Suppressor macrophage treated with lipopolysaccharide for 1 hour (primary cell): Measurements from ENCODE around the gene MACROH2A1.

Experiments used
- DNase-seq, 3 donors: peaks; one replicate each; pipeline ENCODE4 v3.0.0-alpha.2; 2020 to 2022

The MACROH2A1 gene

GRCh38 chr5:135435467-135436330, 36.7 kb upstream of the MACROH2A1 start:
- no peak for DNase-seq

- no peak for DNase-seq
Observed at GRCh38 chr5:135434591-135435466, 35.8 kb upstream of the MACROH2A1 start.

GRCh38 chr5:135433681-135434426, 34.8 kb upstream of the MACROH2A1 start:
- peak; percentile 70 to 83 (median 74) for DNase-seq

GRCh38 chr5:135432113-135432512, 33.1 kb upstream of the MACROH2A1 start:
- no peak for DNase-seq

GRCh38 chr5:135430135-135430437, 31.1 kb upstream of the MACROH2A1 start:
- no peak for DNase-seq

GRCh38 chr5:135429301-135430134, 30.5 kb upstream of the MACROH2A1 start:
- peak in 1 of 3 donors; percentile 38 for DNase-seq

GRCh38 chr5:135428586-135428985, 29.6 kb upstream of the MACROH2A1 start:
- no peak for DNase-seq

GRCh38 chr5:135426102-135427082, 27.4 kb upstream of the MACROH2A1 start:
- DNase-seq, result peak; percentile 66 to 69 (median 69)

- no peak for DNase-seq
Observed at GRCh38 chr5:135425641-135426040, 26.6 kb upstream of the MACROH2A1 start.

- no peak for DNase-seq
Observed at GRCh38 chr5:135423846-135424168, 24.8 kb upstream of the MACROH2A1 start.

- peak; percentile 66 to 81 (median 81) for DNase-seq
Observed at GRCh38 chr5:135423146-135423845, 24.3 kb upstream of the MACROH2A1 start.

GRCh38 chr5:135422419-135422818, 23.4 kb upstream of the MACROH2A1 start:
- no peak for DNase-seq

- DNase-seq, result peak in 2 of 3 donors; percentile 41 to 44
Observed at GRCh38 chr5:135417083-135417482, 18.1 kb upstream of the MACROH2A1 start.

- no peak for DNase-seq
Observed at GRCh38 chr5:135405082-135405481, 6.1 kb upstream of the MACROH2A1 start.

GRCh38 chr5:135402031-135402430, 3.0 kb upstream of the MACROH2A1 start:
- DNase-seq, result peak in 2 of 3 donors; percentile 62 to 63

GRCh38 chr5:135400866-135401265, 1.8 kb upstream of the MACROH2A1 start:
- DNase-seq, result no peak

GRCh38 chr5:135399794-135400542, 937 bp upstream of the MACROH2A1 start:
- DNase-seq, result peak in 2 of 3 donors; percentile 24 to 28

GRCh38 chr5:135398160-135398854, 724 bp downstream of the MACROH2A1 start:
- DNase-seq, result peak in 2 of 3 donors; percentile 35 to 59

- DNase-seq, result peak in 2 of 3 donors; percentile 34 to 44
Observed at GRCh38 chr5:135397084-135397483, 1.9 kb downstream of the MACROH2A1 start.
